NCI-H2196 (cell line): ENCODE measurements around the gene CEMIP.

Experiments
- DNase-seq: peaks from one replicate; lab custom pipeline; 2025; ENCODE audit not compliant: unreplicated experiment; lab: John Stamatoyannopoulos, UW

The CEMIP gene

GRCh38 chr15:80778964-80779657 lies at the start of gene CEMIP:
Gene CEMIP (plus strand): TSS chr15:80779370. CDS start chr15:80873880, 94,510 bp downstream.
- DNase-seq = peak; percentile 80

GRCh38 chr15:80730387-80730786 lies 48.8 kb upstream of the CEMIP start:
- DNase-seq = no peak

- no peak for DNase-seq
These were observed 48.2 kb upstream of the CEMIP start for GRCh38 chr15:80730926-80731325.

GRCh38 chr15:80732167-80732566 lies 47.0 kb upstream of the CEMIP start:
- DNase-seq = no peak

GRCh38 chr15:80732818-80733217 lies 46.4 kb upstream of the CEMIP start:
- no peak for DNase-seq

GRCh38 chr15:80733460-80733859 lies 45.7 kb upstream of the CEMIP start:
- no peak for DNase-seq

GRCh38 chr15:80735344-80735743 lies 43.8 kb upstream of the CEMIP start:
- no peak for DNase-seq

- DNase-seq = no peak
These were observed 42.6 kb upstream of the CEMIP start for GRCh38 chr15:80736560-80736959.

- no peak for DNase-seq
These were observed 39.3 kb upstream of the CEMIP start for GRCh38 chr15:80739919-80740318.

GRCh38 chr15:80742081-80742480 lies 37.1 kb upstream of the CEMIP start:
- no peak for DNase-seq

GRCh38 chr15:80743189-80743833 lies 35.9 kb upstream of the CEMIP start:
- no peak for DNase-seq

GRCh38 chr15:80744415-80744814 lies 34.8 kb upstream of the CEMIP start:
- DNase-seq = no peak

GRCh38 chr15:80744826-80745225 lies 34.3 kb upstream of the CEMIP start:
- DNase-seq = no peak

GRCh38 chr15:80745888-80746287 lies 33.3 kb upstream of the CEMIP start:
- no peak for DNase-seq

GRCh38 chr15:80747317-80748053 lies 31.7 kb upstream of the CEMIP start:
- DNase-seq = no peak

- no peak for DNase-seq
These were observed 29.6 kb upstream of the CEMIP start for GRCh38 chr15:80749589-80749988.

GRCh38 chr15:80750575-80750974 lies 28.6 kb upstream of the CEMIP start:
- DNase-seq = no peak

GRCh38 chr15:80752204-80752603 lies 27.0 kb upstream of the CEMIP start:
- no peak for DNase-seq

GRCh38 chr15:80753161-80753560 lies 26.0 kb upstream of the CEMIP start:
- no peak for DNase-seq

- no peak for DNase-seq
These were observed 25.2 kb upstream of the CEMIP start for GRCh38 chr15:80754014-80754413.

GRCh38 chr15:80755885-80756284 lies 23.3 kb upstream of the CEMIP start:
- DNase-seq = no peak

- DNase-seq = no peak
These were observed 20.9 kb upstream of the CEMIP start for GRCh38 chr15:80758130-80758745.
